GM12892 (cell line): ENCODE results near the gene SPATA3.
"Not testable (repeated sequence)": the region's sequence is repeated elsewhere in the genome, so short reads cannot be mapped to it uniquely, and the experiment has no call there.

Experiments used
- DNase-seq: peaks from one replicate; pipeline ENCODE4 v3.0.0; 2011; ENCODE audit not compliant: insufficient read length
- FAIRE-seq: peaks from 2 replicates; lab custom pipeline; 2011; peaks lifted over from hg19 to GRCh38; lab: Jason Lieb, UNC
- POLR2A ChIP-seq: IDR thresholded peaks from 2 replicates; pipeline ENCODE4 v1.6.1; 2011; ENCODE audit warnings: low read depth, low read length, control low read depth
- POLR2AphosphoS5 ChIP-seq: IDR thresholded peaks from 2 replicates; pipeline ENCODE4 v1.6.1; 2011; ENCODE audit warnings: low read depth, low read length, control low read depth
- TAF1 ChIP-seq: IDR thresholded peaks from 2 replicates; pipeline ENCODE4 v1.6.1; 2011; ENCODE audit warnings: low read depth, mild to moderate bottlenecking, control low read depth, low read length, borderline replicate concordance

The SPATA3 gene

DNA sequence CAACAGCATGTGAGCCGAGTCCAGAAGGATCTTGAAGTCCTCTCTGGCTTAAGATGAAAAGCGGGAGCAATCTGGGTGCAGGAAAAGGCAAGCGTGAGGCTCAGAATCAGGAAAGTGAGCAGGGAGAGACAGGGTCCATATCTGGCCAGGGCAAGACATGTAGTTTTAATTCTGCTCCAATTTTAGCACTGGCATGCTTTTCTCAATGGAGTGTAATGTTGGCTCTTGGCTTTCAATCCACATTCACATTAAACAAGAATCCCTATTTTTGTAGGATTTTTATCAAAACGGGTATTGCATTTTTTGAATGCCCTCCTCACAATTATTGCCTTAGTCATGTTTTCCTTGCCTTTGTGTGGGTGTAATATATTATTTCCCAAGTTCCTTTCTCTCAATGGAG is 6.0 kb downstream of the SPATA3 start:
- DNase-seq (no peak), FAIRE-seq (no peak)
- TF ChIP-seq POLR2AphosphoS5 = no peak
- no peak for TF ChIP-seq TAF1
- TF ChIP-seq POLR2A = no peak

- FAIRE-seq (no peak), DNase-seq (no peak)
- TF ChIP-seq POLR2A (no peak), TAF1 (no peak), POLR2AphosphoS5 (no peak)
Observed at GRCh38 chr2:231002641-231003040, 6.7 kb downstream of the SPATA3 start.

DNA sequence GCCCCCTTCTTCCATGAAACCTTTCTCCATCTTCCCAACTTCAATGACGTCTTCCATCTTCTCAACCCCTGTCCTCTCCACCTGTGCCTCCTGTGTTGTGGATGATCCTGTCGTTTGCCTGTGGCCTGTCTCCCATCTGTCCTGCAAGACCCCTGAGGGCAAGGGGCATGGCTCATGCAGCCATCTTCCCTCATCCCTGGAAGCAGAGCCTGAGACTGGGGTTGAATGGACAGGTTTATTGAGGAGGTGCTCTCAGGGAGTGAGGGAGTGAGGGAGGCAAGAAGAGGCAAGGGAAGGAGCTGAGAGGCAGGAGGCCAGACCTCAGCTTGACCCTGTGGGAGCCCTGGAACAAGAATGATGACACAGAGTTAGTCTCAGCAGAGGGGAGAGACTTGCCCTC is 7.3 kb downstream of the SPATA3 start:
- DNase-seq = no peak
- no peak for TF ChIP-seq TAF1
- TF ChIP-seq POLR2AphosphoS5 = no peak
- TF ChIP-seq POLR2A = no peak
- FAIRE-seq = no peak

- DNase-seq = not testable (repeated sequence)
- FAIRE-seq = peak; percentile 87
Observed at GRCh38 chr2:231004930-231005329, 9.0 kb downstream of the SPATA3 start.

GRCh38 chr2:231007286-231008098 is 11.6 kb downstream of the SPATA3 start:
- DNase-seq (no peak), FAIRE-seq (no peak)
- TF ChIP-seq TAF1 (no peak), POLR2A (no peak), POLR2AphosphoS5 (no peak)

DNA sequence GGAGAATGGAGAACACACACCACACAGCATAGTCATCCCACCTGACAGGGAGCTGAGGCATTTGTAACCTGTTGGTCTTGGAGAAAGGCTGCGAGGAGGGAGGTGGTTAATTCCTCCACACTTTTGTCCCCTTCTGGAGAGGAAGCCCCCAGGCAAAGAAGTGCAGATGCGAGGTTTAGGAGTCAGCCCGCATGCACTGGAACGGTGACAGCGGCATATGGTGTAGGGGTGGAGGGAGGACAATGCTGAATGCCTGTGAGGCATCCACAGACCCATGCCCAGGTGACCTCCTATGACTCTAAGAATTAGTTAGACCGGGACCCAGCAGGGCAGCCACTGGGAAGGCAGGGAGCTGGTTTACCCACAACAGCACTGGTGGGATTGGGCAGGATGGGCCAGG is 12.2 kb downstream of the SPATA3 start:
- FAIRE-seq (no peak), DNase-seq (no peak)
- TF ChIP-seq TAF1 = no peak
- no peak for TF ChIP-seq POLR2A
- TF ChIP-seq POLR2AphosphoS5 = no peak

- DNase-seq (no peak), FAIRE-seq (no peak)
- no peak for TF ChIP-seq POLR2AphosphoS5
- TF ChIP-seq POLR2A = no peak
- TF ChIP-seq TAF1 = no peak
Observed at GRCh38 chr2:231009236-231009919, 13.5 kb downstream of the SPATA3 start.

GRCh38 chr2:231010201-231010730 is 14.3 kb downstream of the SPATA3 start:
- TF ChIP-seq POLR2AphosphoS5 (no peak), TAF1 (no peak), POLR2A (no peak)
- FAIRE-seq (no peak), DNase-seq (no peak)

DNA sequence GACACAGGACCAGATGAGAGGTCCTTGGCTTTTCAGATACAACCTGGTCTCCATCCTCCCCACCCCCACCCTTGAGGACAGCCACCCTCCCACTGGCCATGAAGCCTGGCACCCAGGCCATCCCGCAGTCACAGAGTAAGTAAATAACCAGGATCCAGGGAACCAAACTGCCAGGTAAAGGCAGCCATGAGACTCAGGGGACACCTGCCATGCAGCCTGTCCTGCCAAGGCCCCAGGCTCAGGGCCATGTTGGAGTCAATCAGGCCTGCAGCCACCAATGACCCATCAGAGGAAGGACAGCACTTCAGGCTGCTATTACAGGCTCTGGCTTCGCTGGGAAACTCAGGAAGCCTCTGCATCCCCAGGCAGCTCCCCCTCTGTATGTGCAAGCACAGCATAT is 15.6 kb downstream of the SPATA3 start:
- DNase-seq = no peak
- no peak for FAIRE-seq
- no peak for TF ChIP-seq POLR2AphosphoS5
- TF ChIP-seq POLR2A = no peak
- TF ChIP-seq TAF1 = no peak

- TF ChIP-seq POLR2A (no peak), POLR2AphosphoS5 (no peak), TAF1 (no peak)
Observed at GRCh38 chr2:231012463-231012862, 16.5 kb downstream of the SPATA3 start.

GRCh38 chr2:231013820-231014219 is 17.9 kb downstream of the SPATA3 start:
- no peak for DNase-seq
- TF ChIP-seq TAF1 (no peak), POLR2A (no peak), POLR2AphosphoS5 (no peak)
- no peak for FAIRE-seq

More at GRCh38 chr2:231012463-231012862, 16.5 kb downstream of the SPATA3 start:
- FAIRE-seq (no peak), DNase-seq (no peak)

GRCh38 chr2:231015478-231015877 is 19.6 kb downstream of the SPATA3 start:
- FAIRE-seq (no peak), DNase-seq (no peak)
- TF ChIP-seq POLR2AphosphoS5 (no peak), POLR2A (no peak), TAF1 (no peak)

- TF ChIP-seq POLR2A = no peak
- TF ChIP-seq POLR2AphosphoS5 = no peak
- no peak for TF ChIP-seq TAF1
- DNase-seq = no peak
- no peak for FAIRE-seq
Observed at GRCh38 chr2:231015926-231016325, 20.0 kb downstream of the SPATA3 start.
